HepG2 (cell line): ENCODE measurements around the gene INKA2. TPM values are rescaled to one million over a fixed set of nuclear protein-coding genes. Genes with fewer than 3 reads are reported as not detected.

Experiments used
- ATAC-seq: fragments of 200-7000 bp; cut with Tn5 transposase; 3 replicates; pipeline ENCODE4 v1.9.1; 2020; ENCODE audit warnings: mild to moderate bottlenecking, moderate library complexity
- BruUV-seq: library from RNA; stranded (reverse); fragments of 400-500 nt; replicated peaks from 2 replicates; lab custom pipeline; 2021; lab: Mats Ljungman, UMichigan
- CTCF ChIA-PET: fragments of 300-600 bp; formaldehyde crosslinking; extraction: SDS; loops from one replicate; lab custom pipeline; 2021; ENCODE audit warnings: low total read pairs, inconsistent platforms, low intra/inter-chr PET ratio; lab: Yijun Ruan, JAX
- POLR2A ChIA-PET: fragments of 350-600 bp; sonication (Branson Sonifier 250); formaldehyde crosslinking; loops from one replicate; lab custom pipeline; 2020; ENCODE audit warnings: antibody characterized with exemption, inconsistent platforms; lab: Yijun Ruan, JAX
- DNase-seq: peaks from one replicate; pipeline ENCODE4 v3.0.0-alpha.2; 2015; ENCODE audit warnings: low spot score
- FAIRE-seq: peaks from 3 replicates; lab custom pipeline; 2011; peaks lifted over from hg19 to GRCh38; lab: Jason Lieb, UNC
- H2AFZ ChIP-seq: one replicate; pipeline ENCODE4 v1.6.1; 2011; ENCODE audit warnings: low read length, inconsistent platforms
- H3K27ac ChIP-seq: fragments of 300-600 bp; 3 replicates; pipeline ENCODE4 v1.8.0; 2011; ENCODE audit warnings: mixed run types, mild to moderate bottlenecking, mixed read lengths, low read length, inconsistent platforms; ENCODE audit not compliant: insufficient read depth; ENCODE audit errors: extremely low read length
- H3K27me3 ChIP-seq, 2 experiments: fragments of 200-600 bp in 1 of 2; 2 replicates in 1 of 2; 3 replicates in 1 of 2; pipeline versions ENCODE4 v1.6.0 to v1.8.0; 2011; ENCODE audit warnings: low read length in 2 of 2, mild to moderate bottlenecking in 2 of 2, moderate library complexity in 2 of 2, inconsistent platforms in 1 of 2; ENCODE audit not compliant: insufficient read depth in 2 of 2, control insufficient read depth in 1 of 2
- H3K36me3 ChIP-seq, 2 experiments: fragments of 200-600 bp in 1 of 2; replicated peaks in 1 of 2; 2 replicates in 1 of 2; 3 replicates in 1 of 2; pipeline versions ENCODE4 v1.5.1 to v1.8.0; 2011; ENCODE audit warnings: low read length in 2 of 2, inconsistent platforms in 1 of 2; ENCODE audit not compliant: insufficient read depth in 2 of 2, control insufficient read depth in 1 of 2
- H3K4me1 ChIP-seq: 2 replicates; pipeline ENCODE4 v1.5.1; 2012; ENCODE audit warnings: low read length, inconsistent platforms; ENCODE audit not compliant: insufficient read depth
- H3K4me2 ChIP-seq: 2 replicates; pipeline ENCODE4 v1.6.0; 2011; ENCODE audit warnings: low read depth, low read length, inconsistent platforms
- H3K4me3 ChIP-seq, 3 experiments: fragments of 200-600 bp in 1 of 3; sonication (generic), shearing (Covaris generic) in 1 of 3; replicated peaks in 1 of 3; 2 replicates each; pipeline ENCODE4 v1.5.1; 2011 to 2016; ENCODE audit warnings: low read length in 3 of 3, inconsistent platforms in 2 of 3, low read depth in 2 of 3, mild to moderate bottlenecking in 2 of 3, control low read depth in 1 of 3, mixed read lengths in 1 of 3; ENCODE audit not compliant: insufficient read depth in 1 of 3
- H3K79me2 ChIP-seq: one replicate; pipeline ENCODE4 v1.6.1; 2011; ENCODE audit warnings: low read length, inconsistent platforms; ENCODE audit not compliant: insufficient read depth
- H3K9ac ChIP-seq: 2 replicates; pipeline ENCODE4 v1.6.0; 2011; ENCODE audit warnings: mild to moderate bottlenecking, low read depth, low read length, inconsistent platforms; ENCODE audit not compliant: insufficient read depth
- H3K9me3 ChIP-seq: 2 replicates; pipeline ENCODE4 v1.5.1; 2012; ENCODE audit warnings: mild to moderate bottlenecking, low read length
- H4K20me1 ChIP-seq: 2 replicates; pipeline ENCODE4 v1.6.0; 2011; ENCODE audit warnings: inconsistent platforms, mild to moderate bottlenecking, low read length, moderate library complexity; ENCODE audit not compliant: insufficient read depth
- CC2D1A ChIP-seq: sonication (generic); formaldehyde crosslinking; IDR thresholded peaks from 2 replicates; pipeline ENCODE4 v1.8.1; 2023; ENCODE audit warnings: mild to moderate bottlenecking, missing genetic modification reagents
- FOXK2 ChIP-seq: fragments of 450-650 bp; IDR thresholded peaks from 2 replicates; pipeline ENCODE4 v1.6.1; 2016
- NFE2 ChIP-seq: sonication (generic); formaldehyde crosslinking; IDR thresholded peaks from 2 replicates; pipeline ENCODE4 v1.4.0; 2020; ENCODE audit warnings: missing genetic modification reagents
- NFRKB ChIP-seq: fragments of 450-650 bp; IDR thresholded peaks from 2 replicates; pipeline ENCODE4 v1.6.1; 2017
- NFYB ChIP-seq: sonication (generic); formaldehyde crosslinking; IDR thresholded peaks from 2 replicates; pipeline ENCODE4 v1.4.0; 2020; ENCODE audit warnings: missing genetic modification reagents
- NR2F2 ChIP-seq: IDR thresholded peaks from 2 replicates; pipeline ENCODE4 v1.6.1; 2012; ENCODE audit warnings: low read depth, inconsistent platforms, borderline replicate concordance
- SKI ChIP-seq: fragments of 450-650 bp; IDR thresholded peaks from one replicate; pipeline ENCODE4 v1.6.1; 2018; ENCODE audit warnings: mild to moderate bottlenecking; ENCODE audit not compliant: partially characterized antibody
- TBX3 ChIP-seq: fragments of 450-650 bp; IDR thresholded peaks from 2 replicates; pipeline ENCODE4 v1.6.1; 2017; ENCODE audit warnings: antibody characterized with exemption, mild to moderate bottlenecking, inconsistent platforms, borderline replicate concordance
- XRCC5 ChIP-seq: fragments of 200-400 bp; formaldehyde crosslinking; optimal IDR thresholded peaks from 2 replicates; pipeline ENCODE3; 2017; ENCODE audit warnings: mild to moderate bottlenecking, low read length
- ZBTB21 ChIP-seq: sonication (generic); formaldehyde crosslinking; IDR thresholded peaks from 2 replicates; pipeline ENCODE4 v1.4.0; 2020; ENCODE audit warnings: missing genetic modification reagents
- ZBTB7A ChIP-seq: sonication (generic); formaldehyde crosslinking; IDR thresholded peaks from 2 replicates; pipeline ENCODE4 v1.8.0; 2022; ENCODE audit warnings: mild to moderate bottlenecking, missing genetic modification reagents
- ZNF570 ChIP-seq: sonication (generic); formaldehyde crosslinking; IDR thresholded peaks from 2 replicates; pipeline ENCODE4 v1.4.0; 2020; ENCODE audit warnings: mild to moderate bottlenecking, missing genetic modification reagents, borderline replicate concordance
- ZNF577 ChIP-seq: sonication (generic); formaldehyde crosslinking; IDR thresholded peaks from 2 replicates; pipeline ENCODE4 v1.4.0; 2020; ENCODE audit warnings: mild to moderate bottlenecking, low read depth, missing genetic modification reagents, borderline replicate concordance
- ZNF746 ChIP-seq: sonication (generic); formaldehyde crosslinking; IDR thresholded peaks from 2 replicates; pipeline ENCODE4 v1.8.0; 2022; ENCODE audit warnings: mild to moderate bottlenecking, missing genetic modification reagents
- ZNF891 ChIP-seq: sonication (generic); formaldehyde crosslinking; IDR thresholded peaks from 2 replicates; pipeline ENCODE4 v1.5.0; 2020; ENCODE audit warnings: mild to moderate bottlenecking, missing genetic modification reagents
- WGBS: methylation state at CpG from one replicate; pipeline ENCODE4 v1.1.6; 2017; ENCODE audit warnings: low lambda C conversion rate; 5-methylcytosine and 5-hydroxymethylcytosine counted together
- in situ Hi-C: cut with HindIII; loops from 2 replicates; pipeline ENCODE4 v1.10.0; 2017; ENCODE audit warnings: low pct_unique_long_range_greater_than_20kb; ENCODE audit not compliant: extremely low pct_ligation_motif_present
- intact Hi-C: fragments of 100-400 bp; cut with micrococcal nuclease; formaldehyde crosslinking; loops from one replicate; pipeline ENCODE4 v1.10.0; 2022; ENCODE audit not compliant: unreplicated experiment
- polyA plus RNA-seq, 8 experiments: library from polyadenylated mRNA; depleted of rRNA in 3 of 8; stranded (reverse) in 7 of 8; unstranded in 1 of 8; fragments of >200 nt; fragmentation: Illumina TruSeq in 4 of 8; extraction: Trizol in 4 of 8; gene quantifications; 2 replicates each; pipeline versions ENCODE4 v1.2.1 to v1.2.3, GENCODE V29; 2011 to 2016; ENCODE audit warnings: low read depth in 4 of 8, missing spikeins in 1 of 8, mixed read lengths in 1 of 8; ENCODE audit not compliant: insufficient read depth in 1 of 8
- total RNA-seq, 5 experiments: library from RNA; depleted of rRNA; stranded (reverse); fragments of >200 nt; fragmentation: Illumina TruSeq; extraction: Trizol; gene quantifications; 2 replicates each; pipeline ENCODE4 v1.2.3, GENCODE V29; 2016; ENCODE audit warnings: low read depth in 1 of 5

Gene INKA2
- total and polyA plus RNA-seq, 2 of the 13 experiments (the other 11 are each of a cell fraction or from before 2014, with no cell fraction given): 2.6 to 4.6 TPM

DNA sequence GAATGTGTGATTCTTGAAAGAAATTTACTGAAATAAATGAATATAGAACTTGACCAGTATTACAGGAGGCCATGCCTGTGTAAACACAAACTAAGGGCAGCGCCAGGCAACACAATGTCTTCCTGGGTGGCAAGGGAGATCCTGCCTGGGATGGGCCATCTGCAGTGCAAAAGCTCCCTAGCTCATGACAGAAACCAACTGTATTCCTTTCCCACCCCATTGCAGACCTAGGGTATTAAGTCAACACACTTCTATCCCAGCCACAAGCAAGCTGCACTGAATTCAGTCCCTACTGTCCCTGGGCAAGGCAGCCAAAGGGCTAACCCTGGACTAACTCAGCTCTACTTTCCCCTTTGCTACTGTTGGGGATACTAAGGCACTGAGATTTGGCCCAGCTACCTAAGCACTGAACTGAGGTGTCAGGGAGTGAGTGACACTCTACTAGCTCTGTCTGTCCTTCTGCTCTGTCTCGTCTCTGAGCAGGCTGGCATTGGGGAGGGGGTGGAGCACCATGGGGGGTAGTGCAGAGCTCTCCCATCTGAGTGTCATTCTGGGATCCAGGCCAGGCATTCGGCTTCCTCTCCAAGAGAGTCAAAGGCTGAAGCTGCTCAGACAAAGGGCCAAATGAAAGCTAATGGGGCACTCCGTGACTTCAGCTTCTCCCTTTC, 2.5 kb downstream of the INKA2 start:
- H3K4me2 ChIP-seq: peak overlapping the region; percentile 5; the same call in 1 of the 2 replicates
- H3K4me3 ChIP-seq: no peak overlapping the region
- no peaks in the 10 kb centered on the region for H4K20me1 ChIP-seq
- H3K27ac ChIP-seq: no peak overlapping the region
- H3K79me2 ChIP-seq: peaks cover 18% of the 10 kb centered on the region
- ATAC-seq: no peak
- BruUV-seq: no TSS peak
- 89% methylated on average over 2 of the region's 4 CpGs for WGBS
- intact Hi-C loops: no loop called here
- in situ Hi-C loops: no loop called here
- CTCF ChIA-PET: no interaction called here
- no peaks in the 10 kb centered on the region for H3K9me3 ChIP-seq
- H2AFZ ChIP-seq: no peak overlapping the region
- no peaks in the 10 kb centered on the region for H3K36me3 ChIP-seq
- no peak for TF ChIP-seq ZNF746 (CRISPR knock-in tag)
- TF ChIP-seq, all 625 proteins: peak for 0
- Histone ChIP-seq H3K4me1 (peaks cover 86% of the 10 kb centered on the region), H3K27me3 (peaks cover 0 to 5% of the 10 kb centered on the region in 2 experiments; a peak in 1 of 5 replicates), H3K9ac (no peak overlapping the region)
- no peak for FAIRE-seq
- POLR2A ChIA-PET: interaction anchor here (3.8 kb wide), 1 partner anchor 19 kb away, joined by 22 read pairs; the partner anchor contains the start of gene DDX20
- DNase-seq: no peak

DNA sequence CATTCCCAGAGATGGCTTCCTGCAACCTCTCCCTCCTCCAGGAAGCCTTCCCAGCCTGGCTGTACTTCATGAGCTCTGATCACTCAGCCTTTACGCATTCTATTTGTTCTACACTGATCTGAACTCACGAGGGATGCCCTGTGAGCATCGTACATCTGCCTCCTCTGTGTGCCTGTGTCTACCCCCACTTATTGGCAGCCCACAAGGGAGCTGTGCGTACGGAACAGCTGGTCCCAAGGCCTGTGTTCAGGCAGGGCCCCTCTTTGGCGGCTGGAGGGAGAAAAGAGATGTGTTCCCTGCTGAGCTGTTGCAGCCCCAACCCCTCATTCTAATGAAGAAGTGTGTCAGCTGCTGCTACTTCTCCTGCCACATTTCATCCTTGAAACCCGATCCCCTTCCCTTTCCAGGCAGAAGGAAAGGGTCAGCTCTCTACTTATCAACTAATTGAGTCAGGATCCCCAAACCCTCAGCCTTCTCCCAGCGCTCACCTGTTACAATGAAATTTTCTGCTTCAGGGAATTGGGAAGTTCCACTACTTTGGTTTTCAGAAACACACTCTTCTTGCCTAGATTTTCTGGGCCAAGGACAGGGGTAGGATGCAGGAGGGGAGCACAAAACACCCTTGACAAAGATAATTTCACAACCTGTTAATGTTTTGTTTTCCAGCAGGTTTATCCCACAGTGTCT, 3.2 kb downstream of the INKA2 start:
- no peak for DNase-seq
- WGBS: 97% methylated on average over 7 of the region's 8 CpGs
- H2AFZ ChIP-seq: no peak overlapping the region
- no peak overlapping the region for H3K9ac ChIP-seq
- BruUV-seq: no TSS peak
- no peaks in the 10 kb centered on the region for H3K36me3 ChIP-seq
- in situ Hi-C loops: no loop called here
- ChIA-PET CTCF (no interaction called here), POLR2A (no interaction called here)
- no peaks in the 10 kb centered on the region for H4K20me1 ChIP-seq
- no peak for TF ChIP-seq NFRKB
- TF ChIP-seq SKI: no peak
- TF ChIP-seq NR2F2: no peak
- no peak for TF ChIP-seq ZBTB7A (CRISPR knock-in tag)
- no peak for TF ChIP-seq CC2D1A (CRISPR knock-in tag)
- no peak for TF ChIP-seq NFYB (CRISPR knock-in tag)
- no peak for TF ChIP-seq FOXK2
- no peak for TF ChIP-seq XRCC5
- TF ChIP-seq ZNF577 (CRISPR knock-in tag): no peak
- TF ChIP-seq ZNF570 (CRISPR knock-in tag): no peak
- no peak for TF ChIP-seq NFE2 (CRISPR knock-in tag)
- no peak for TF ChIP-seq ZBTB21 (CRISPR knock-in tag)
- no peak for TF ChIP-seq ZNF891 (CRISPR knock-in tag)
- TF ChIP-seq TBX3: no peak
- intact Hi-C loops: no loop called here
- no peak for ATAC-seq
- FAIRE-seq: no peak
- no peak overlapping the region for H3K27ac ChIP-seq
- H3K9me3 ChIP-seq: no peaks in the 10 kb centered on the region
- peaks cover 93% of the 10 kb centered on the region for H3K4me1 ChIP-seq
- peaks cover 18% of the 10 kb centered on the region for H3K79me2 ChIP-seq
- no peak overlapping the region for H3K4me3 ChIP-seq
- H3K4me2 ChIP-seq: no peak overlapping the region
- H3K27me3 ChIP-seq: 0 out of 5 replicates have a peak, but pooled peaks cover 0 to under 1% of the 10 kb centered on the region in 2 experiments
